ENCODE results near the gene DNAI1.
"Not testable (repeated sequence)": the region's sequence is repeated elsewhere in the genome, so short reads cannot be mapped to it uniquely, and the experiment has no call there.

DNAI1 gene

DNA sequence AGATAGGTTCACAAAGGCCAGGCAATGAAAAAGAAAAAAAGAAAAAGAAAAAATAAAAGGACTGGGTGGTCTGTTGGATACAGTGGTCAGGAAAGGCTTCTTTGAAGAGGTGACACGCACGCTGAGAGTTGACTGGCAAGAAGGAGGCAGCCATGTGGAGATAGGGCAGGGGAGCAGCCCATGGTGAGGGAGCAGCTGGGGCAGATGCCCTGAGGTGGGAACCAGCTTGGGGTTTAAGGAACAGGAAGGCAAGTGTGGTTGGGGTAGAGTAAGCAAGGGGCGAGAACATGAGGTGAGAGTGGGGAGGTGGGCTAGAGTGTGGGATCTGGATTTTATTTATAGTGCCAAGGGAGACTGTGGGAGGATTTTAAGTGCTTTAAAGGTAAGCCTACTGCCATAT is 57.4 kb downstream of the DNAI1 start:
- DNase-seq: no peak

- no peak for DNase-seq
Measured at GRCh38 chr9:34517185-34517584, 58.6 kb downstream of the DNAI1 start.

DNA sequence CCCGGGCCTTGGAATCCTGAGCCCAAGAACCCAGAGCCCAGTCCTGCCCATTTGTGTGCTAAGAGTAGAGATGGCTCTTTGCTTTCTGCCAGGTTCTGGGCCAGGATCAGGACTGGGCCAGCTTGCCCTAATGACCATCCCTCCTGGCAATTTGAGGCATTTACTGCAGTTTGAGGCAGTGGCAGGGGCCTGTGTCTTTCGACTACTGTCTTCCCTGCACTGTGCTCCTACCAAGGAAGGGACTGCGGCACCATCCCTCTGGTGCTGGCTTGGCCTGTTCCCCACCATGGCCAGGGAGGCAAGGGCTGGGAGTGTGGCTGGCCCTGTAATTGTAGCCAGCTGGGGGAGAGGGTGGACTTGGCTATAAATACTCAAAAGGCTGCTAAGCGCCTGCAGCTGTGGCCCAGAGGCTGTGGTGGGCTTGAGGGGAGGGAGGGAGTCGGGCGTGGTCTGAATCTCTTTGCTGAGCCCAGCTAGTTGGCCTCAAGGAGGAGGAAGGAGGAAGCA is 59.6 kb downstream of the DNAI1 start:
- DNase-seq: no peak

GRCh38 chr9:34518896-34519295 is 60.3 kb downstream of the DNAI1 start:
- DNase-seq: no peak

DNA sequence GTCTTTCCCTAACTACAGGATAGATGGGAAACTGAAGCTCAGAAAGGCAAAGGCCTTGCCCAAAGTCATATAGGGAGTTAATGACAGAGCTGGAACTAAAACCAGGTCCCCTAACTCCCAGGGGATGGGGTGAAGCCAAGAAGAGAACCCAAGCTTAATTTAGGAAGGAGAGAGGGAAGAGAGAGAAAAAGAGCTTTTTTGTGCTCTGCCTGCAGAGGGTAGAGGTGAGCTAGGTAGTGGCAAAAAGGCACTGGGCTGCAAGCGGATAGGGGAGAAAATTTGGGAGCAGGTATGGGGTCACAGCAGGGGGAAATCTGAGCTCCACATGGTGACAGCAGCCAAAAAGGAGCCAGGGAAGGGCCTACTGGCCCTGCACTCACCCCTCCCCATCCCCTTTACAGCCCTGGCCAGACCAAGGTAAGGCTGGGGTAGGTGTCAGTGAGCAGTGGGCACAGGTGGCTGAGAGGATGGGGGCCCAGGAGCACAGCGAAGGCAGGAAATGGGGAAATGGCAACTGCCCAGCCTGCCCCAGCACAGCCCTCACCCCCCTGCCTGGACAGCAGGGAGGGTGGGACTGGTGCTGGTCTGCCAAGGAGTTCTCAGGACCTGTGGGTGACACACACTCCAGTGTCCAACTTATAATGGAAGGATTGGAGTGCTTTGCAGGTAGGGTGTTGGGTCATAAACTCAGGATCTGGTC is 60.9 kb downstream of the DNAI1 start:
- no peak for DNase-seq

- no peak for DNase-seq
Measured at GRCh38 chr9:34520096-34520495, 61.5 kb downstream of the DNAI1 start.

DNA sequence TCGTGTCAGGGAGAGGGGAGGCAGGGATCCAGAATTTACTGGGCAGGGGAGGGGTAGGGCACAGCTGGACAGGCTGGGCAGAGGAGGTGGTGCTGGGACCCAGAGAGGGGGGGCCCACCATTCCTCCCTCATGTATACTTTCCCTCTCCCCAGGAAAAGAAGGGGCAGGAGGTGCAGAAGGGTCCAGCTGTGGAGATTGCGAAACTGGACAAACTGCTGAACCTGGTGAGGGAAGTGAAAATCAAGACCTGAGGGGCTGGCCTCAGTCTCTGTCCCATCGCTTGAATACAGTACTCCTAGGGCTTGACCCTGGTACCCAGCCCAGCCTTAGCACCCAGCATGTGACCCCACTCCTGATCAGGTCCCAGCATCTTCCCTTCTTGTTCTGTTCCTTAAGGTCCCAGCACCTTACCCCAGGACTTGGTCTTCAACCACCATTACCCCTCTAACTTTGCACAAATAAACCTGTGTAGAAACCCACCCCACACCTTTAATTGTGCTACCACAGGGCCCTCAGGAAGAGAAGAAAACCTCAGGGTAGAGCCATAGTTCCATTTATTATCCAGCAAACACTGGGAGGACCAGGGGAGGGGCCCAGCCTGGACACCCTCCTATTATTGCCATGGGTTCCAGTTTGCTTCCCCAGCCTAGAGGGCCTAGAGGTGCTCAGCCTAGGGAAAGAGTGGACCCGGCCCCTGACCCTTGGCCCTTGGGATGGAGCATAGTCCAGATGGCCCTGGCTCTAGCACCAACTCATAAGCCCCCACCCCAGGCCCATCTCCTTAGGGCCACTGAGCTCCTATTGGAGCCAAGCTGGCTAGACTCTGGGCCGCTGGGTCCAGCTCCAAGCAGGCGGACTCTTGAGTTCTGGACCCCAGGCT is 62.1 kb downstream of the DNAI1 start:
- no peak for DNase-seq

- no peak for DNase-seq
Measured at GRCh38 chr9:34521406-34522045, 62.9 kb downstream of the DNAI1 start.

GRCh38 chr9:34522091-34522887 is 63.7 kb downstream of the DNAI1 start:
- peak; percentile 12 for DNase-seq

DNA sequence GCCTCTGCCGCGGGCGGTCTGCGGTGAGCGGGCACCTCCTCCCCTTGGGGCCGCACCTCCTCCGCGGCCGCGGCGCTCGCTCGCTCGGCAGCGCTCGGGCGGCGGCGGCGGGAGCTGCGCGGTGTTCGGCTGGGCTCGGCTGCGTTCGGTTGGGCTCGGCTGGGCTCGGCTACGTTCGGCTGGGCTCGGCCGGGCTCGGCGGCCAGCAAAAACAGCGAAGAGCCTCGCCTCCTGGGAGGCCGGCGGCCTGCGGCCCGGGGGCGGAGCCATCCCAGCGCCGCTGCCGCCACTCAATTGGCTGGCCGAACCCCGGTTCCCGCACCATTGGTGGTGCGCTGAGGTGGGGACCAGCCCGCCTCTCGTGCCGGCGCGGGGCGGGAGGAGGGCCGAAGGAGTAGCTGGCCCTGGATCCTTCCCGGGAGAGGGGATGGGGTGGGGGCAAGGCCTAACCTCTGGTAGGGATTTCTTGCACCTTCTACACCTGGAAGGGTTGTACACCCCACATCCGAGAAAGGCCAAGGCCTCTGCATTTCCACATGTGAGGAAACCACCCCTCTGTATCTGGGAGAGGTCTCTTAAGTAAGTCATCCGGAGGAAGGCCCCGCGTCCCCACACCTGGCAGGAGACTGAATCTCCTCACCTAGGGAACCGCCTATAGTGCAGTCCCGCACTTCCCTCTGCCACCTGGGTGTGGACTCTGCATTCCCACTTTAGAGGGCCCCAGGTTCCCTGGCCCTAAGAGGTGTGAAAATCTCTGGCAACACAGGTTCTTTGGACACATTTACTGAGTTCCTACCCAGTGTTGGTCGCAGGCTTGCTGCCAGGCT is 64.6 kb downstream of the DNAI1 start, which contains the start of gene ENHO:
Gene ENHO, minus strand, starts transcription at position 20 of the 827 bp plus-strand sequence. CDS start 1,295 bp downstream, outside the sequence.
- peak; percentile 77 for DNase-seq

DNA sequence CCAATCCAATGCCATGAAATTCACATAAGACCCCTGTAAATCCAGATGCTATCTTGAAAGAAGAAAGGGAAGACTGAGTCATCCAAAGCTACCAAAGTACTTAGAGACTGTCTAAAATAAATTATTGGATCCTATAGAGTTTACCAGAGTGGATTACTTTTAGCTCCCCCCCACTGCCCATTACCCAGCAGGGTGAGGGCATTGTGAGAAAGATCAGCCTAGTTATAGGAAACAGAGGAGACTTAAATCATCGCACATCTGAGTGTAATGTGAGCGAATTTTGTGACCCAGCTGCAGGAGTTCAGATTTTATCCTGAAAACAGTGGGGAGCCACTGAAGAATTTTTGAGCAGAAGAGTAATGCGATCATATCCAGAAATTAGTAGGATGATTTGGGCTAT is 65.7 kb downstream of the DNAI1 start:
- DNase-seq: no peak

- no peak for DNase-seq
Measured at GRCh38 chr9:34526026-34526425, 67.4 kb downstream of the DNAI1 start.

DNA sequence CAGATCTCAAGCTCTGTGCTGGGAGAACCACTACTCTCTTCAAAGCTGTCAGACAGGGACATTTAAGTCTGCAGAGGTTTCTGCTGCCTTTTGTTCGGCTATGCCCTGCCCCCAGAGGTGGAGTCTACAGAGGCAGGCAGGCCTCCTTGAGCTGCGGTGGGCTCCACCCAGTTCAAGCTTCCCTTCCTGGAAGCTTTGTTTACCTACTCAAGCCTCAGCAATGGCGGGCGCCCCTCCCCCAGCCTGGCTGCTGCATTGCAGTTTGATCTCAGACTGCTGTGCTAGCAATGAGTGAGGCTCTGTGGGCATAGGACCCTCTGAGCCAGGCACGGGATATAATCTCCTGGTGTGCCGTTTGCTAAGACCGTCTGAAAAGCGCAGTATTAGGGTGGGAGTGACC is 73.4 kb downstream of the DNAI1 start:
- not testable (repeated sequence) for DNase-seq

GRCh38 chr9:34536685-34537084 is 78.1 kb downstream of the DNAI1 start:
- no peak for DNase-seq

- DNase-seq: no peak
Measured at GRCh38 chr9:34540827-34541226, 82.2 kb downstream of the DNAI1 start.

DNA sequence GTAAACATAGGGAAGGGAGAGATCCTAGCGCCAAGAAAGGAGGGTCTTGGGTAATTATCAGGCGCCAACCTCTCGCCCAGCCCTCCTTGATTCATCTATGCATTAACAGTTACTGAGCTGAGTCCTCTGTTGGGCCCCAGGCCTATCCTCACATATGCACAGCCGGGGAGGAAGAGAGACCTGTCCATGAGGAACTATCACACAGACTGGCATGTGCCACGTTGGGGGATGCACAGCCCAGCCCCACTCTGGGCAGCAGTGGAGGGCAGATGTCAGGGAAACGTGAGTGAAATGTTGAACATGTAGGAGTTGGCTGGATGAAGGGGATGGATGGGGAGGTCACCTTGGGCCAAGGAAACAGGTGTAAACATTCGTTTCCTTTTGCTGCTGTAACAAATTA is 82.9 kb downstream of the DNAI1 start:
- DNase-seq: no peak

DNA sequence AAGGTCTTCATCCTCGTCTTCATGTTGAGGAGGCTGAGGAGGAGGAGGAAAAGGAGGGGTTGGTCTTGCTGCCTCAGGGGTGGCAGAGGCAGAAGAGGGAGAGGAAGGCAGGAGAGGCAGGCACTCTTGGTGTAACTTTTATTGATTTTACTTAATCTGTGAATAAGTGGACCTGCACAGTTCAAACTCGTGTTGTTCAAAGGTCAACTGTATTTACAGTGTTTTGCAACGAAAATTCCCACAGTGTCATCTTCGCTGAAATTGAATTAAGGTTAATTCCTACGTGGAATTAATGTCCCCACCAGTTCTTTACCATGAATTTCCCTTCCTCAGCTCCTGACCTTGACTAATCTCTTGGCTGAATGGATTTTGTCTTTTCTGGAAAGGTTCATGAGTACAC is 85.4 kb downstream of the DNAI1 start:
- DNase-seq: no peak

DNA sequence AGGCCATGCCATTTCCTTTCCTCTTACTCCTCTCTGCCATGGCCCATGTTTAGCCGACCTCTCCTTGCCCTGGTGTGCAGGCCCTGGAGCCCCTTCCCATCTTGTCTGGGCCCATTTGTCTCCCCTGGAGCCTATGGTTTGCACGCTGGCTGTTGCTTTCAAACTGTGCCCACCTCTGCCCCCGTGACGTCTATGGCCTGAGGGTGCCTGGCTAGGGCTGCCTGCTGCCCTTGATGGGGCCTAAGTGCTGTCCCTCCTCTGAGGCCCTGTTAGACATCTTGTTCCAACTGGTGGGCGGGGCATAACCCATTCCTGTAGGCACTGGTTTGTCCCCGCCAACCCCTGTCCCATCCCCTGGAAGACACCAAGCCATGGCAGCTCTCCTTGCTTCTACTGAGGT is 86.9 kb downstream of the DNAI1 start:
- DNase-seq: no peak

DNA sequence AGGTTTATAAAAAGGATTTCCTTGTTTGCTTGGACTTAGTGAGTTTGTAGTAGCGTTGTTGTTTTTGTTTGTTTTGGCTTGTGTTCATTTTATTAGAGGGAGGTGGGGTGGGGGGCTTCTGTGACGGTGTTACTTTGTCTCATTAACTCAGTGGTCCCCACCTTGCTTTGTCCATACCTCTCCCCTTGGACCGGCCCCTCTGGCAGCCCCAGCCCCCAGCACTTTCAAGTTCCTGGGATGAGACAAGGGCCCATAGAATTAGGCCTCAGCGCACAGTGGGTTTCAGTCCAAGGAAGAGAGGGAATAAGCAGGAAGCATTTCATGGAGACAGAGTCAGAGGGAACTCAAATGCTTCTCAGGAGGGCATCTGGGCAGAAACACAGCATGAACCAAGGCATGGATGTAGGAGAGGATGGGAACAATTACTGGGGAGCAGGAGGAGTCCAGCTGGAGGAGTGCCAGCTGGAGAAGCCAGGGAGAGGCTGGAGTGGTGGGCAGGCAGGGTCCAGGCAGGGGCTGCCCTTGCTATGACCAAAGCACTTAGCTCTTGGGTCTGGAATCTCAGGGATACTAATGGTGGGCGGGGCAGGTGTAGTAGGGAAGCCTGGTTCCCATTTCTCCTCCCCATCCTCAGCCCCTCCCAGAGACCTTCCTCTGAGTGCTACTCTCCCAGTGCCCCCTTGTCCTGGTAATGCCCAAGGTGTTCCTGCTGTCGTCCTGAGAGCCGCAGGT is 87.7 kb downstream of the DNAI1 start:
- no peak for DNase-seq

- DNase-seq: peak; percentile 3
Measured at GRCh38 chr9:34546834-34547827, 88.5 kb downstream of the DNAI1 start.

All from NCI-H2171 treated with DMSO at 0.1 percent for 48 hours (cell line).